ENCODE data around the gene SLC24A3. TPM values are rescaled to one million over a fixed set of nuclear protein-coding genes. Genes with fewer than 3 reads are reported as not detected.
"Not testable (repeated sequence)": the region's sequence is repeated elsewhere in the genome, so short reads cannot be mapped to it uniquely, and the experiment has no call there.

SLC24A3 gene
- total RNA-seq, 6 donors from 2014 or later, result 6.3 to 10.8 (median 9.3) TPM

- H3K9me3 ChIP-seq, result no peaks in the 10 kb centered on the region
- no peak overlapping the region for H3K4me3 ChIP-seq
- no peaks in the 10 kb centered on the region for H3K27me3 ChIP-seq
- TF ChIP-seq CTCF (IDR thresholded peaks at IDR 0.05), result no peak
- no peak for TF ChIP-seq EP300 (IDR thresholded peaks at IDR 0.05)
- TF ChIP-seq POLR2AphosphoS5 (IDR thresholded peaks at IDR 0.05), result no peak
- TF ChIP-seq POLR2A (IDR thresholded peaks at IDR 0.05), result no peak
- ATAC-seq (ENCODE audit: low FRiP score in 2 of 2), result no peak
- no peaks in the 10 kb centered on the region for H3K36me3 ChIP-seq
- DNase-seq, result no peak
- H3K4me1 ChIP-seq, result no peaks in the 10 kb centered on the region
- H3K27ac ChIP-seq, result no peak overlapping the region
- WGBS, 2 donors, result 78 to 81% methylated on average over 3 of the region's 3 CpGs
Measured at GRCh38 chr20:19633985-19634384, 421.5 kb downstream of the SLC24A3 start.

GRCh38 chr20:19639471-19640045 is 427.1 kb downstream of the SLC24A3 start:
- DNase-seq, result peak in 1 of 2 donors; percentile 70
- not testable (repeated sequence) for H3K27ac ChIP-seq; ATAC-seq (ENCODE audit: low FRiP score in 2 of 2); H3K4me1 ChIP-seq; H3K9me3 ChIP-seq; H3K36me3 ChIP-seq; H3K4me3 ChIP-seq; H3K27me3 ChIP-seq
- 99 to 100% methylated on average over 4 to 30 of the region's 32 CpGs for WGBS, 2 donors

- Histone ChIP-seq H3K27ac (no peak overlapping the region), H3K27me3 (no peaks in the 10 kb centered on the region), H3K4me1 (no peaks in the 10 kb centered on the region), H3K4me3 (no peak overlapping the region), H3K36me3 (no peaks in the 10 kb centered on the region), H3K9me3 (no peaks in the 10 kb centered on the region)
- ATAC-seq (ENCODE audit: low FRiP score in 2 of 2), result no peak
- no peak for TF ChIP-seq CTCF (IDR thresholded peaks at IDR 0.05)
- no peak for TF ChIP-seq EP300 (IDR thresholded peaks at IDR 0.05)
- no peak for TF ChIP-seq POLR2AphosphoS5 (IDR thresholded peaks at IDR 0.05)
- TF ChIP-seq POLR2A (IDR thresholded peaks at IDR 0.05), result no peak
- 82 to 86% methylated on average over 4 of the region's 4 CpGs for WGBS, 2 donors
- DNase-seq, result no peak
Measured at GRCh38 chr20:19642860-19643259, 430.4 kb downstream of the SLC24A3 start.

GRCh38 chr20:19644085-19644484 is 431.6 kb downstream of the SLC24A3 start:
- DNase-seq (no peak), ATAC-seq (ENCODE audit: low FRiP score in 2 of 2) (no peak)
- Histone ChIP-seq H3K36me3 (no peaks in the 10 kb centered on the region), H3K4me3 (no peak overlapping the region), H3K9me3 (no peaks in the 10 kb centered on the region), H3K27me3 (no peaks in the 10 kb centered on the region), H3K4me1 (no peaks in the 10 kb centered on the region), H3K27ac (no peak overlapping the region)
- no peak for TF ChIP-seq EP300 (IDR thresholded peaks at IDR 0.05)
- WGBS, 2 donors, result 82 to 88% methylated on average over 5 to 9 of the region's 9 CpGs

GRCh38 chr20:19646963-19647362 is 434.5 kb downstream of the SLC24A3 start:
- no peak for DNase-seq
- no peaks in the 10 kb centered on the region for H3K4me1 ChIP-seq
- no peak overlapping the region for H3K27ac ChIP-seq
- ATAC-seq (ENCODE audit: low FRiP score in 2 of 2), result no peak
- TF ChIP-seq CTCF (IDR thresholded peaks at IDR 0.05), result no peak
- TF ChIP-seq POLR2AphosphoS5 (IDR thresholded peaks at IDR 0.05), result no peak
- no peak for TF ChIP-seq EP300 (IDR thresholded peaks at IDR 0.05)
- H3K9me3 ChIP-seq, result no peaks in the 10 kb centered on the region
- no peak overlapping the region for H3K4me3 ChIP-seq
- H3K27me3 ChIP-seq, result no peaks in the 10 kb centered on the region
- no peaks in the 10 kb centered on the region for H3K36me3 ChIP-seq
- WGBS, 2 donors, result 97 to 100% methylated on average over 2 of the region's 2 CpGs

GRCh38 chr20:19648024-19648423 is 435.6 kb downstream of the SLC24A3 start:
- ATAC-seq (ENCODE audit: low FRiP score in 2 of 2), result no peak
- Histone ChIP-seq H3K27ac (no peak overlapping the region), H3K36me3 (no peaks in the 10 kb centered on the region), H3K4me1 (no peaks in the 10 kb centered on the region), H3K9me3 (no peaks in the 10 kb centered on the region), H3K27me3 (no peaks in the 10 kb centered on the region), H3K4me3 (no peak overlapping the region)
- TF ChIP-seq POLR2A (IDR thresholded peaks at IDR 0.05) (no peak), POLR2AphosphoS5 (IDR thresholded peaks at IDR 0.05) (no peak)
- 84 to 89% methylated on average over 2 of the region's 2 CpGs for WGBS, 2 donors
- DNase-seq, result no peak

Data from upper lobe of left lung (tissue), 6 donors.